ENCODE data around the gene HRK.

Gene HRK

GRCh38 chr12:116897476-116897875 lies 16.2 kb upstream of the HRK start:
- DNase-seq, result no peak

- no peak for DNase-seq
Measured at GRCh38 chr12:116896411-116896924, 15.2 kb upstream of the HRK start.

- no peak for DNase-seq
Measured at GRCh38 chr12:116894913-116895312, 13.7 kb upstream of the HRK start.

DNA sequence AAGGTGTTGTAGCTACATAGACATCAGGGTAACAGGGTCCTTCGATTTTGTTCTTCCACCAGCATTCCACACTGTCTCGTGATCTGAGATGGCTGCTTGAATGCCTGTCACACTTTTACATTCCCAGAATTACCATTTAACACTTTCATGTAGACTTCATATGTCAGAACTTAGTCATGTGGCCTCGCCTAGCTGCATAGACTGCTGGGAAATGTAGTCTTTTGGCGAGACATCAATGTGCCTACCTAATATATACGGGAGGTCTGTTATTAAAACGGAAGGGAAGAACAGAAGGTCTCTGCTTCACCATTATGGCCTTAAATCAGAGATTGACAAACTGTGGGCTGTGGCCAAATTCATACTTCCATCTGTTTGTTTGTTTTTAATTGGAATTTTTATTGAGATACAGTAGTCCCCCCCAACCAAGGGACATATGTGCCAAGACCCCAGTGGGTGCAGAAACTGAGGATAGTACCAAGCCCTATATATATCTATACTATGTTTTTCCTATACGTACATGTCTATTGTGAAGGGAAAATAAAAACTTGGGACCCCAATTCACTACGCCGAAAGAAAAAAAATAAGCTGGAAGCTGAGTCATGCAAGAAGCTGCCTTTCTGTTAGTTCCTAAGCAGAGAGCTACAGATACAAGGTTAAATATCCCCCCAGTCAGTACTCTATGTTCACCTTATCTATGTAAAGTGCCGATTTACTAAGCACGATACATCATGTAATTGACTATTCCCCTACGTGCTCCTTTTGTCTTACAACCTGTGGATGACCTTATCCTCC lies 11.3 kb upstream of the HRK start:
- no peak for DNase-seq

GRCh38 chr12:116891019-116891418 lies 9.8 kb upstream of the HRK start:
- no peak for DNase-seq

- no peak for DNase-seq
Measured at GRCh38 chr12:116890330-116890729, 9.1 kb upstream of the HRK start.

GRCh38 chr12:116887897-116888296 lies 6.7 kb upstream of the HRK start:
- no peak for DNase-seq

DNA sequence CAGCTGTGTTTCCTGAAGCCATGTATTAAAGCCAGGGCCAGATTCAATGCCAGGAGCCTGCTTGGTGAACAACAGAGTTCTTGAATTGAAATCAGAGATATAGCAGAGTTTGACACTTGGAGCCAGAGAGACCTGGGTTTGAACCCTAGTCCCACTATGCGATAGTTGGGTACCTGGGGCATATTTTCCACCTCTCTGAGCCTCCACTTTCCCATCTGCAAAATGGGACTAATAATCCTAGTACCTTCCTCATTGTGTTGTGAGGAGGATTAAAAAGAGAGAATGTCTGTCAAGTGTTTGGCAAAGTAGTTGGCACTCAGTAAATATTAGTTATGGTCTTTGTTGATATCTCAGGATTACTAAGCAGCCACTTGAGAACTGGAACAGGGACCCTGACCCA lies 6.0 kb upstream of the HRK start:
- DNase-seq, result no peak

DNA sequence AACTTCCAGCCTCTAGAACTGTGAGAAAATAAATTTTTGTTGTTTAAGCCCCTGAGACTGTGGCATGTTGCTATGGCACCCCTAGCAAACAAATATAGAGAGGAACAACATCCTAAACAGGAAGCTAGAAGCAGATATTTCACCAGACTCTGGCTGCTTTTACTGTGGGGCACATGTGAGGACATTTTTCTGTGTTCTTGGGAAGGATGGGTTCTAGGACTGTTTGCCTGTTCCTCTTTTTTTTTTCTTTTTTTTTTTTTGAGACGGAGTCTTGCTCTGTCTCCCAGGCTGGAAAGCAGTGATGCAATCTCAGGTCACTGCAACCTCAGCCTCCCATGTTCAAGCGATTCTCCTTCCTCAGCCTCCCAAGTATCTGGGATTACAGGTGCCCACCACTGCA lies 4.2 kb upstream of the HRK start:
- no peak for DNase-seq

DNA sequence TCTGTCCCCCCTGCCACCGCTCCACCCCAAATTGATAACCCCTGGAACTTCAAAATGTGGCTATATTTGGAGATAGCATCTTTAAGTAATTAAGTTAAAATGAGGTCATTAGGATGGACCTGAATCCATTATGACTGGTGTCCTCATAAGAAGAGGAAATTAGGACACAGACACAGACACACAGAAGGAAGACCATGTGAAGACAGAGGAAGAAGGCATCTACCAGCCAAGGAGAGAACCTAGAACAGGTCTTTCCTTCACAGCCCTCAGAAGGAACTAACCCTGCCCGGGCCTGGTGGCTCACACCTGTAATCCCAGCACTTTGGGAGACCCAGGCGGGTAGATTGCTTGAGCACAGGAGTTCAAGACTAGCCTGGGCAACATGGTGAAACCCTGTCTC lies 3.6 kb upstream of the HRK start:
- DNase-seq, result no peak

- no peak for DNase-seq
Measured at GRCh38 chr12:116882742-116883141, 1.5 kb upstream of the HRK start.

GRCh38 chr12:116881877-116882507 lies 751 bp upstream of the HRK start:
- DNase-seq, result no peak

DNA sequence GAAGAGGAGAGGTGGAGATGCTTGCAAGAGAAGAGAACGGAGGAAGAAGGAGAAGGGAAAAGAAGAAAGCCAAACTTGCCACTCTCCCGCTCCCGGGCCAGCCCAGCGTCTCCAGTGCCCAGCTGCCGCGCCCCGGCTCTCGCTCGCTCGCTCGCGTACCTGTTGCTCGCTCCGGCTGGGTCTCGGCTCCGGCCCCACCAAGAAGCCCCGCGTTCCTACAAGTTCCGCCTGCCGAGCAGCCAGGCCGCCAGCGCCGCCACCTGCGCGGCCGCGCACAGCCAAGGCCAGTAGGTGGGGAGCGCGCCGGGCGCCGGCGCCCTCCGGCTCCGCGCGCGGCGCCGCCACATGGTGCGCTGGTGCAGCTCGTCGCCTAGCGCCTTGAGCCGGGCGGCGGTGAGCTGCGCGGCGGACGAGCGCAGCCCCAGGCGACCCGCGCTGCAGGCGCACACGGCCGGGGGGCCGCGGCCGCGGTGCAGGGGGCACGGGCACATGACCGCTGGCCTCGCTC lies 370 bp downstream of the HRK start:
- DNase-seq, result peak; percentile 4

- DNase-seq, result no peak
Measured at GRCh38 chr12:116880213-116880816, 926 bp downstream of the HRK start.

DNA sequence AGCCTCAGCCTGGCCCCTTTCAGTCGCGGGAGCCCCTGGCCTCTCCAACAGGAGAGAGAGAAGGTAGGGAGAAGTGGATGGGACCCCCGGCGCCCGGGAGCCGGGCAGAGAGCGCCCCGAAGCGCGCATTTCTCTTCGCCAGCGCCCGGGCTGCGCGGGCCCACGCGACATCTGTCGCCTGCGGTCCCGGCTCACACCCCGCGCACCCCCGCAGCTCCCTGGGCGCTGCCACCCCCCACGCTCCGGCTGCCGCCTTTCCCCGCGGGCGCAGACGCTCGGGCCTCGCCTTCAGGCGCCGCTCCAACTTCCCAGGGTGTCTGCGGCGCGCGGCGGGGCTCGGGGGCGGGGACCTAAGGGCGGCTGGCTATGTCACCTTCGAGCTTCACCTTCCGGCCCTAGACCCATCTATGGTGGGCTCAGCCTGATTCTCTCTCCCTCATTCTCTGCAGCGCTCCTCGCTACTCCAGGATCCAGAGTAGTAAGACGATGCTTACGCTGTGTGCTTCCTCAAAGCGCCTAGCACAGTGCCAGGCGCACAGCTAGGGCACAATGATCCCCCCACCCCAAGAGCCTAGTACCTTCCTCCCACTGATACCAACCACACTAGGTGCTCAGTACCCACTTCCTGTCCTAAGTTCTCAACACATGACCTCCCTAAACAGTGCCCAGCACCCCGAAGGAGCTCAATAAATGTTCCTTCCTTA lies 1.6 kb downstream of the HRK start:
- no peak for DNase-seq

DNA sequence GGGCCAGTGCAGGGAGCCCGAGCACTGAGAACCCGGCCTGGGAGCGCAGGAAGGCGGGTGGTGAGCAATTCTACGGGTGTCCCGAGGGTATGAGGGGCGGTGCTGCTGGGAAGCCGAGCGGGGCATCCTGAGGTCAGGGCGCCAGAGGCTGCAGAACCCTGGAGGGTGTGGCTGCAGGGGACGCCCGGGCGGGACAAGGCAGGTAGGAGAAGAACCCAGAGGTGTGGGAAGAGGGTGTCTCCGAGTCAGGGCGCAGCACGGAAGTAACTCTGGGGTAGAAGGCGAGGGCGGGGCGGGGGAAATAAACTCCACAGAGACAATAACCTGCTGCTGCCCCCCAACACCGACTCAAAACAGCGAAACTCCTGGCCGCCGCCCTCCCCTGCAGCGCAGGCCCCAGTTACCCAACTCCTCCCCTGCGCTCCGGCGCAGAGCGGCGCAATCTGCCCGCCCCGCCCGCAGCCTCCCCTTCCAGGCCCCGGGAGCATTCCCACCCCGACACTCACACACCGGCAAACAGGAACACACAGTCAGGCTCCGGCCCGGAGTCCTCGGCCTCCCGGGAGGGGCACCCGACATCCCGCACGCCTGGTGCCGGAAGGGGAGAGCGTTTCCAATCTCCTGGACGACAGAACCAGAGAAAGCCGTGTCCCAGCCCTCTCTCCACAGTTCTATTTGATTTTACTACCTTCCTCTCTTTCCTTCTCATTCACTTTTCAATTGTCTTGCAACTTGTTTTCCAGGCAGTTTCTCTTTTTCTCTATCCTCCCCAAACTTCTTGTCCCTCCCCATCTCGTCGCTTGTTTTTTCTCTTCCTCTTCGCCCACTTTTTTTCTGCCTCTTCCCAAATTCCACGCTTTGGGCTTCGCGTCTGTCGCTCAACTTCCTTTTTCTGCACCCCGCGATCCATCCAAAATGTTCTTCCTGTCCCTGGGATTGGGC lies 2.4 kb downstream of the HRK start:
- DNase-seq, result no peak

DNA sequence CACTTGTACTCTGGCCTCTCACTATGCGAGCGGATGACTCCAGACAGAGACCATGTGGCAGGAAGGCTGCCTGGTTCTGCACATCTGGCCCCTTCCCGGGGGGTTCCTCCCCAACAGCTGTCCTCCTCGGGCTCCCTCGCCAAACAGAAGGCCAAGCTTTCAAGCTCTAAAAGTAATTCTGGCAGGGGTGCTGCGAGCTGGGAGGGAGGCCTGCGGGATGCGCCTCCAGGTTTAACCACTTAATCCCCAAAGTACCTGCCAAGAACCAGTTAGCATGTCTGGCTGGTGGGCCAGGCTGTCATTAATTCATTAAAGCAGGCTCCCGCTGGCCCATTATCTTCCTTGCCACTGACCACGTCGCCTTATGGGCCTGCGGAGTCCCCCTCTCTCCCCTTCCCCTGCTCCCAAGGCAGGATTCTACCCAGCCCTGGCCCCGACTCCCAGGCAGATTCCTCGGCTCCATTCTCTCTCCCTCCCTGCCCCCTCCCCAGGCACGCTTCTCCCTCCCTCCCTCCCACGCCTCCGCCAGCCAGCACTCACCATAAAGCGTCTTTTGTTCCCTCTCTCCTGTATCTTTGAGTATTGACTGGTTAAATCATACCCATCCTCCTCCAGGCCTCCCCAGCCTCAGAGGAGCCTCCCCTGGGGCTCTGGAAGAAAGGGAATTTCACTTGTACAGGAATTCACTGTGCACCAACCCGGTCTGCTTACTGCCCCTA lies 4.9 kb downstream of the HRK start:
- DNase-seq, result no peak

- DNase-seq, result no peak
Measured at GRCh38 chr12:116874324-116874995, 6.8 kb downstream of the HRK start.

GRCh38 chr12:116870306-116870705 lies 10.9 kb downstream of the HRK start:
- no peak for DNase-seq

- no peak for DNase-seq
Measured at GRCh38 chr12:116867523-116867922, 13.7 kb downstream of the HRK start.

Measured in CD4-positive, alpha-beta T cell treated with Interleukin-6 for 4 hours (primary cell).